Liver (tissue), 9 donors: Measurements from ENCODE around the gene NCOA4. TPM values are rescaled to one million over a fixed set of nuclear protein-coding genes. Genes with fewer than 3 reads are reported as not detected.
A peak's percentile ranks its signal among the peaks of the same experiment; 100 is the strongest.
"Not testable (repeated sequence)": the region's sequence is repeated elsewhere in the genome, so short reads cannot be mapped to it uniquely, and the experiment has no call there.

Experiments used
- DNase-seq: peaks from one replicate; pipeline ENCODE4 v3.0.0-alpha.2; 2017; ENCODE audit warnings: low spot score
- H3K27ac ChIP-seq, 2 donors: one replicate each; pipeline ENCODE4 v1.7.0; 2013; ENCODE audit warnings: inconsistent platforms in 2 of 2, low read length in 2 of 2, control low read depth in 1 of 2, low read depth in 1 of 2, mild to moderate bottlenecking in 1 of 2
- H3K27me3 ChIP-seq, 4 donors: one replicate each; pipeline versions ENCODE4 v1.6.1 to v1.7.0; 2013; ENCODE audit warnings: low read length in 3 of 4, inconsistent platforms in 1 of 4, mild to moderate bottlenecking in 1 of 4, moderate library complexity in 1 of 4; ENCODE audit not compliant: control insufficient read depth in 4 of 4, insufficient read depth in 4 of 4
- H3K36me3 ChIP-seq, 4 donors: one replicate each; pipeline versions ENCODE4 v1.6.1 to v1.7.0; 2013; ENCODE audit warnings: low read length in 3 of 4, mild to moderate bottlenecking in 3 of 4, low read depth in 1 of 4, moderate library complexity in 1 of 4; ENCODE audit not compliant: control insufficient read depth in 4 of 4, insufficient read depth in 3 of 4
- H3K4me1 ChIP-seq, 4 donors: one replicate each; pipeline versions ENCODE4 v1.6.1 to v1.7.0; 2013; ENCODE audit warnings: low read length in 3 of 4, mild to moderate bottlenecking in 3 of 4, moderate library complexity in 1 of 4; ENCODE audit not compliant: control insufficient read depth in 4 of 4, insufficient read depth in 4 of 4
- H3K4me3 ChIP-seq, 3 donors: one replicate each; pipeline versions ENCODE4 v1.6.1 to v1.7.0; 2013; ENCODE audit warnings: low read length in 3 of 3, control low read depth in 1 of 3, low read depth in 1 of 3, mild to moderate bottlenecking in 1 of 3
- H3K9ac ChIP-seq, 2 donors: one replicate each; pipeline ENCODE4 v1.7.0; 2013; ENCODE audit warnings: low read length in 2 of 2, mild to moderate bottlenecking in 2 of 2, moderate library complexity in 2 of 2, control low read depth in 1 of 2, low read depth in 1 of 2
- H3K9me3 ChIP-seq, 4 donors: one replicate each; pipeline versions ENCODE4 v1.6.1 to v1.7.0; 2013; ENCODE audit warnings: low read length in 3 of 4; ENCODE audit not compliant: control insufficient read depth in 4 of 4
- CTCF ChIP-seq: fragments of 150-350 bp; IDR thresholded peaks from 2 replicates; pipeline ENCODE4 v1.5.1; 2017; ENCODE audit warnings: improper control_type of control experiment, low read depth, low read length; ENCODE audit not compliant: missing input control
- FOXA1 ChIP-seq: IDR thresholded peaks from 2 replicates; pipeline ENCODE4 v1.6.1; 2016; ENCODE audit warnings: antibody characterized with exemption
- GABPA ChIP-seq, 2 donors: IDR thresholded peaks in 1 of 2; conservative IDR thresholded peaks in 1 of 2; 2 replicates each; pipeline ENCODE4 v1.6.1; 2016; ENCODE audit warnings: antibody characterized with exemption in 2 of 2, mild to moderate bottlenecking in 1 of 2, moderate library complexity in 1 of 2
- HNF4A ChIP-seq, 2 donors: conservative IDR thresholded peaks; 2 replicates each; pipeline ENCODE4 v1.6.1; 2016; ENCODE audit warnings: antibody characterized with exemption in 2 of 2, mild to moderate bottlenecking in 2 of 2
- HNF4G ChIP-seq: IDR thresholded peaks from 2 replicates; pipeline ENCODE4 v1.6.1; 2016; ENCODE audit warnings: antibody characterized with exemption
- JUND ChIP-seq, 2 donors: IDR thresholded peaks; 2 replicates each; pipeline ENCODE4 v1.6.1; 2016; ENCODE audit warnings: antibody characterized with exemption in 2 of 2
- RAD21 ChIP-seq, 2 donors: IDR thresholded peaks; 2 replicates each; pipeline ENCODE4 v1.6.1; 2016; ENCODE audit warnings: antibody characterized with exemption in 2 of 2, mild to moderate bottlenecking in 2 of 2
- RXRA ChIP-seq, 2 donors: IDR thresholded peaks; 2 replicates each; pipeline ENCODE4 v1.6.1; 2017 to 2018; ENCODE audit warnings: antibody characterized with exemption in 2 of 2, mild to moderate bottlenecking in 1 of 2
- WGBS: extraction: QIAGEN DNeasy Blood & Tissue Kit; methylation state at CpG from one replicate; pipeline ENCODE4 v1.1.7; 2013; 5-methylcytosine and 5-hydroxymethylcytosine counted together
- polyA plus RNA-seq, 2 donors: library from polyadenylated mRNA; stranded (reverse) in 1 of 2; unstranded in 1 of 2; fragments of 200-250 nt in 1 of 2; fragments of >200 nt in 1 of 2; fragmentation: Nextera tagmentation in 1 of 2; extraction: Ambion mirVana in 1 of 2; gene quantifications; one replicate each; pipeline versions ENCODE4 v1.2.1 to v1.2.3, GENCODE V29; 2013 to 2015
- total RNA-seq, 2 donors: library from RNA; depleted of rRNA; stranded (reverse); fragments of >200 nt; gene quantifications; one replicate each; pipeline ENCODE4 v1.2.3, GENCODE V29; 2014
- donor health status: healthy.
- donor health status: healthy.
- donor health status: healthy.
- donor health status: healthy.
- donor health status: healthy.

The NCOA4 gene
- total and polyA plus RNA-seq, 4 donors: 71.9 to 746 (median 168) TPM

GRCh38 chr10:45997557-45997956, 32.9 kb downstream of the NCOA4 start:
- 93% methylated on average over 4 of the region's 4 CpGs for WGBS
- DNase-seq: no peak
- Histone ChIP-seq H3K4me1 (peaks cover 0 to 15% (median 5%) of the 10 kb centered on the region in 4 donors), H3K4me3 (no peak overlapping the region), H3K36me3 (peaks cover 0 to 7% (median 3%) of the 10 kb centered on the region in 4 donors), H3K27me3 (no peaks in the 10 kb centered on the region), H3K9me3 (no peaks in the 10 kb centered on the region), H3K9ac (no peak overlapping the region), H3K27ac (peak overlapping the region in 1 of 2 donors; percentile 66)
- TF ChIP-seq CTCF (no peak), JUND (IDR thresholded peaks at IDR 0.05) (no peak), RAD21 (IDR thresholded peaks at IDR 0.05) (no peak), FOXA1 (no peak), GABPA (IDR thresholded peaks at IDR 0.05 in 1 of 2, conservative IDR thresholded peaks at IDR 0.05 in 1 of 2) (no peak)

- WGBS: 37% methylated on average over 3 of the region's 3 CpGs
These were observed 44.8 kb downstream of the NCOA4 start for GRCh38 chr10:45985590-45985989.

GRCh38 chr10:45984473-45984872, 46.0 kb downstream of the NCOA4 start:
- not testable (repeated sequence) for H3K4me3 ChIP-seq, H3K9me3 ChIP-seq, H3K36me3 ChIP-seq, H3K9ac ChIP-seq, DNase-seq, H3K27ac ChIP-seq, H3K27me3 ChIP-seq
- WGBS: 59% methylated on average over 2 of the region's 2 CpGs
- peaks cover 0 to 14% (median 11%) of the 10 kb centered on the region in 4 donors for H3K4me1 ChIP-seq

More at GRCh38 chr10:45985590-45985989, 44.8 kb downstream of the NCOA4 start:
- not testable (repeated sequence) for H3K27me3 ChIP-seq, H3K9me3 ChIP-seq, H3K36me3 ChIP-seq, H3K4me3 ChIP-seq, DNase-seq
- H3K4me1 ChIP-seq: peaks cover 0 to 14% (median 11%) of the 10 kb centered on the region in 4 donors
- H3K27ac ChIP-seq: peak overlapping the region in 1 of 2 donors; percentile 31
- H3K9ac ChIP-seq: peak overlapping the region in 1 of 2 donors; percentile 31
- TF ChIP-seq RXRA (IDR thresholded peaks at IDR 0.05) (peak in 1 of 2 donors; percentile 33), HNF4A (conservative IDR thresholded peaks at IDR 0.05) (peak; percentile 64 to 74), HNF4G (peak; percentile 27)

GRCh38 chr10:45983538-45984186, 46.8 kb downstream of the NCOA4 start:
- H3K9ac ChIP-seq, H3K36me3 ChIP-seq, H3K27ac ChIP-seq, H3K27me3 ChIP-seq, H3K9me3 ChIP-seq, H3K4me3 ChIP-seq: not testable (repeated sequence)
- TF ChIP-seq CTCF (peak; percentile 45), RAD21 (IDR thresholded peaks at IDR 0.05) (peak; percentile 70 to 76)
- peaks cover 0 to 14% (median 11%) of the 10 kb centered on the region in 4 donors for H3K4me1 ChIP-seq
- DNase-seq: peak; percentile 54
- 49% methylated on average over 5 of the region's 6 CpGs for WGBS

- H3K36me3 ChIP-seq, H3K4me1 ChIP-seq, H3K27ac ChIP-seq, H3K4me3 ChIP-seq, DNase-seq, H3K27me3 ChIP-seq, H3K9ac ChIP-seq, H3K9me3 ChIP-seq: not testable (repeated sequence)
- 65% methylated on average over 1 of the region's 1 CpG for WGBS
These were observed 49.1 kb downstream of the NCOA4 start for GRCh38 chr10:45981367-45981766.

- H3K27ac ChIP-seq, H3K36me3 ChIP-seq, H3K27me3 ChIP-seq, H3K4me3 ChIP-seq, H3K4me1 ChIP-seq, H3K9me3 ChIP-seq, DNase-seq, H3K9ac ChIP-seq: not testable (repeated sequence)
- WGBS: 95% methylated on average over 1 of the region's 2 CpGs
These were observed 51.9 kb downstream of the NCOA4 start for GRCh38 chr10:45978554-45978953.
